Heart left ventricle (tissue), 13 donors: ENCODE data around the gene LPIN2.

ENCODE experiments used
- POLR2A ChIP-seq, 2 donors: fragments of 450-650 bp; IDR thresholded peaks; one replicate each; pipeline ENCODE4 v1.6.1; 2017; ENCODE audit warnings: antibody characterized with exemption in 2 of 2, mild to moderate bottlenecking in 2 of 2, moderate library complexity in 2 of 2
- TF ChIP-seq, protein P1 (sequence below), 12 donors: fragments of 200-600 bp; sonication (generic) in 4 of 12; IDR thresholded peaks; one replicate each; pipeline versions ENCODE4 v1.5.0 to v1.8.0; 2018 to 2022; ENCODE audit warnings: antibody characterized with exemption in 12 of 12, mild to moderate bottlenecking in 5 of 12
- donor health status: ischemic (EF 13 %, LVEDD 7.1; RV severe dilation, severe dysfunction).
- donor health status: DM: no; HTN: yes; CAD: no.
- donor health status: DM: no; HTN: no; CAD: no.
- donor health status: ischemic (EF 25% LVEDD 6.9; RV normal size, moderate dysfunction).
- donor health status: ischemic (EF 25% LVEDD 5.7; RV mildly dilated, moderate dysfunction).
- donor health status: ischemic (EF 35%, LVEDD 5.7; RV mildly dilated, moderate dysfunction).
- donor health status: nonischemic (EF 11% LVEDD 7.7; RV severe dilation, severe dysfunction).
- donor health status: DM: yes; HTN: yes; CAD: no.
- donor health status: PGD.
- donor health status: ischemic (EF 29% LVEDD 5.4; RV normal size, mild dysfunction).
- donor health status: nonischemic (EF 23%, LVEDD 6.1; RV moderate dilation, normal function).

GRCh38 chr18:2986150-2986865 is 26.6 kb downstream of the LPIN2 start:
- TF ChIP-seq POLR2A (IDR thresholded peaks at IDR 0.05): no peak
- TF ChIP-seq, protein P1, sequence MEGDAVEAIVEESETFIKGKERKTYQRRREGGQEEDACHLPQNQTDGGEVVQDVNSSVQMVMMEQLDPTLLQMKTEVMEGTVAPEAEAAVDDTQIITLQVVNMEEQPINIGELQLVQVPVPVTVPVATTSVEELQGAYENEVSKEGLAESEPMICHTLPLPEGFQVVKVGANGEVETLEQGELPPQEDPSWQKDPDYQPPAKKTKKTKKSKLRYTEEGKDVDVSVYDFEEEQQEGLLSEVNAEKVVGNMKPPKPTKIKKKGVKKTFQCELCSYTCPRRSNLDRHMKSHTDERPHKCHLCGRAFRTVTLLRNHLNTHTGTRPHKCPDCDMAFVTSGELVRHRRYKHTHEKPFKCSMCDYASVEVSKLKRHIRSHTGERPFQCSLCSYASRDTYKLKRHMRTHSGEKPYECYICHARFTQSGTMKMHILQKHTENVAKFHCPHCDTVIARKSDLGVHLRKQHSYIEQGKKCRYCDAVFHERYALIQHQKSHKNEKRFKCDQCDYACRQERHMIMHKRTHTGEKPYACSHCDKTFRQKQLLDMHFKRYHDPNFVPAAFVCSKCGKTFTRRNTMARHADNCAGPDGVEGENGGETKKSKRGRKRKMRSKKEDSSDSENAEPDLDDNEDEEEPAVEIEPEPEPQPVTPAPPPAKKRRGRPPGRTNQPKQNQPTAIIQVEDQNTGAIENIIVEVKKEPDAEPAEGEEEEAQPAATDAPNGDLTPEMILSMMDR (IDR thresholded peaks at IDR 0.05): no peak
